ENCODE results near the gene SGPP2. TPM values are rescaled to one million over a fixed set of nuclear protein-coding genes. Genes with fewer than 3 reads are reported as not detected.
A peak's percentile ranks its signal among the peaks of the same experiment; 100 is the strongest.

Gene SGPP2
- total RNA-seq, 1 donor from 2014 or later: 0.21 TPM

- Histone ChIP-seq H3K9me3 (no peaks in the 10 kb centered on the region), H3K36me3 (no peaks in the 10 kb centered on the region), H3K27ac (no peak overlapping the region), H3K27me3 (no peaks in the 10 kb centered on the region), H3K4me1 (no peaks in the 10 kb centered on the region), H3K4me3 (no peak overlapping the region)
- DNase-seq (ENCODE audit: low spot score in 2 of 2): no peak
- intact Hi-C loops (cut with DNase I): no loop called here
- no peak for TF ChIP-seq CTCF (IDR thresholded peaks at IDR 0.05)
These were observed 1.2 kb upstream of the SGPP2 start for GRCh38 chr2:222423186-222423585.

- Histone ChIP-seq H3K27ac (no peak overlapping the region), H3K27me3 (no peaks in the 10 kb centered on the region), H3K4me1 (no peaks in the 10 kb centered on the region), H3K4me3 (peak overlapping the region; percentile 45 to 50), H3K36me3 (no peaks in the 10 kb centered on the region), H3K9me3 (no peaks in the 10 kb centered on the region)
- DNase-seq (ENCODE audit: low spot score in 2 of 2): no peak
- TF ChIP-seq CTCF (IDR thresholded peaks at IDR 0.05): no peak
- intact Hi-C loops (cut with DNase I): no loop called here
These were observed 589 bp upstream of the SGPP2 start for GRCh38 chr2:222423632-222424275.

- H3K4me1 ChIP-seq: no peaks in the 10 kb centered on the region
- DNase-seq (ENCODE audit: low spot score in 2 of 2): no peak
- H3K4me3 ChIP-seq: peak overlapping the region; percentile 45 to 50
- TF ChIP-seq CTCF (IDR thresholded peaks at IDR 0.05): no peak
- intact Hi-C loops (cut with DNase I): no loop called here
- no peaks in the 10 kb centered on the region for H3K36me3 ChIP-seq
- no peak overlapping the region for H3K27ac ChIP-seq
- no peaks in the 10 kb centered on the region for H3K27me3 ChIP-seq
- H3K9me3 ChIP-seq: no peaks in the 10 kb centered on the region
These were observed 657 bp downstream of the SGPP2 start for GRCh38 chr2:222424729-222425671.

GRCh38 chr2:222427646-222428301 is 3.4 kb downstream of the SGPP2 start:
- Histone ChIP-seq H3K27me3 (no peaks in the 10 kb centered on the region), H3K4me1 (no peaks in the 10 kb centered on the region), H3K27ac (no peak overlapping the region), H3K9me3 (no peaks in the 10 kb centered on the region), H3K36me3 (no peaks in the 10 kb centered on the region), H3K4me3 (no peak overlapping the region)
- TF ChIP-seq CTCF (IDR thresholded peaks at IDR 0.05): no peak
- intact Hi-C loops (cut with DNase I): no loop called here
- DNase-seq (ENCODE audit: low spot score in 2 of 2): no peak

- Histone ChIP-seq H3K4me3 (no peak overlapping the region), H3K9me3 (no peaks in the 10 kb centered on the region), H3K4me1 (no peaks in the 10 kb centered on the region), H3K27me3 (no peaks in the 10 kb centered on the region), H3K27ac (no peak overlapping the region), H3K36me3 (no peaks in the 10 kb centered on the region)
- no peak for TF ChIP-seq CTCF (IDR thresholded peaks at IDR 0.05)
- DNase-seq (ENCODE audit: low spot score in 2 of 2): no peak
- intact Hi-C loops (cut with DNase I): no loop called here
These were observed 5.7 kb downstream of the SGPP2 start for GRCh38 chr2:222430071-222430470.
